H1 (cell line): ENCODE results near the gene KIR2DL4. TPM values are rescaled to one million over a fixed set of nuclear protein-coding genes. Genes with fewer than 3 reads are reported as not detected.

ENCODE experiments used
- CTCF ChIA-PET: fragments of 300-600 bp; sonication (Branson Sonifier 250); formaldehyde crosslinking; loops from one replicate; lab custom pipeline; 2021; ENCODE audit not compliant: partially characterized antibody; lab: Charles Lee
- POLR2A ChIA-PET: fragments of 300-600 bp; sonication (Branson Sonifier 250); formaldehyde crosslinking; loops from one replicate; lab custom pipeline; 2021; ENCODE audit warnings: inconsistent platforms; ENCODE audit not compliant: partially characterized antibody; lab: Charles Lee
- DNase-seq, 2 experiments: peaks; one replicate each; pipeline versions ENCODE4 v3.0.0 to v3.0.0-alpha.2; 2010 to 2022; ENCODE audit warnings: low spot score in 2 of 2, low read depth in 1 of 2, mixed read lengths in 1 of 2
- FAIRE-seq: peaks from 2 replicates; lab custom pipeline; 2011; peaks lifted over from hg19 to GRCh38; lab: Jason Lieb, UNC
- H2AFZ ChIP-seq: 2 replicates; pipeline ENCODE4 v1.8.1; 2012; ENCODE audit warnings: low read length, inconsistent platforms
- H2AK5ac ChIP-seq: 2 replicates; pipeline ENCODE4 v1.6.1; 2013; ENCODE audit warnings: low read depth, low read length
- H2BK120ac ChIP-seq: replicated peaks from 2 replicates; pipeline ENCODE3; 2013; ENCODE audit warnings: low read depth, low read length, inconsistent platforms
- H2BK12ac ChIP-seq: 2 replicates; pipeline ENCODE4 v1.6.1; 2013; ENCODE audit warnings: low read depth, low read length
- H2BK15ac ChIP-seq: 2 replicates; pipeline ENCODE4 v1.6.1; 2013; ENCODE audit warnings: low read length
- H2BK20ac ChIP-seq: 2 replicates; pipeline ENCODE4 v1.6.1; 2013; ENCODE audit warnings: low read length
- H2BK5ac ChIP-seq: 2 replicates; pipeline ENCODE4 v1.6.1; 2013; ENCODE audit warnings: low read depth, low read length
- H3K14ac ChIP-seq: 2 replicates; pipeline ENCODE4 v1.6.1; 2013; ENCODE audit warnings: inconsistent platforms; ENCODE audit not compliant: insufficient read length
- H3K18ac ChIP-seq: 2 replicates; pipeline ENCODE4 v1.6.1; 2013; ENCODE audit warnings: low read length; ENCODE audit errors: extremely low read depth
- H3K23ac ChIP-seq: 2 replicates; pipeline ENCODE4 v1.6.1; 2013; ENCODE audit warnings: inconsistent platforms; ENCODE audit not compliant: insufficient read length
- H3K23me2 ChIP-seq: 2 replicates; pipeline ENCODE4 v1.6.1; 2013; ENCODE audit warnings: low read depth, low read length
- H3K27ac ChIP-seq: 2 replicates; pipeline ENCODE4 v1.6.1; 2011; ENCODE audit warnings: low read depth, low read length, inconsistent platforms
- H3K27me3 ChIP-seq, 4 experiments: replicated peaks in 1 of 4; 1 replicate in 1 of 4; 2 replicates in 3 of 4; pipeline versions ENCODE4 v1.6.1 to v1.8.1; 2011 to 2013; ENCODE audit warnings: low read length in 3 of 4, mild to moderate bottlenecking in 3 of 4, inconsistent platforms in 2 of 4, mixed read lengths in 2 of 4, moderate library complexity in 1 of 4; ENCODE audit not compliant: control insufficient read depth in 3 of 4, insufficient read depth in 3 of 4; ENCODE audit errors: extremely low read depth in 1 of 4
- H3K36me3 ChIP-seq, 4 experiments: 2 replicates each; pipeline versions ENCODE4 v1.6.1 to v1.8.1; 2011 to 2013; ENCODE audit warnings: mild to moderate bottlenecking in 4 of 4, low read length in 3 of 4, moderate library complexity in 2 of 4, control low read depth in 1 of 4, inconsistent platforms in 1 of 4; ENCODE audit not compliant: insufficient read depth in 4 of 4, control insufficient read depth in 2 of 4
- H3K4ac ChIP-seq: replicated peaks from 2 replicates; pipeline ENCODE3; 2013; ENCODE audit warnings: low read length, low read depth, mixed read lengths, inconsistent platforms; ENCODE audit not compliant: insufficient read length
- H3K4me1 ChIP-seq, 4 experiments: replicated peaks in 1 of 4; 1 replicate in 1 of 4; 2 replicates in 3 of 4; pipeline versions ENCODE4 v1.6.1 to v1.8.1; 2011 to 2013; ENCODE audit warnings: low read length in 3 of 4, inconsistent platforms in 2 of 4, mixed read lengths in 1 of 4; ENCODE audit not compliant: insufficient read depth in 4 of 4, control insufficient read depth in 3 of 4
- H3K4me2 ChIP-seq, 2 experiments: 2 replicates each; pipeline versions ENCODE4 v1.6.1 to v1.8.1; 2011 to 2013; ENCODE audit warnings: low read depth in 2 of 2, low read length in 2 of 2, control low read depth in 1 of 2, inconsistent platforms in 1 of 2, mild to moderate bottlenecking in 1 of 2; ENCODE audit not compliant: insufficient read depth in 1 of 2
- H3K4me3 ChIP-seq, 4 experiments: fragments of 200-600, 300-600 bp in 1 of 4; sonication (generic), shearing (Covaris generic), sonication (Bioruptor Twin) in 1 of 4; 2 replicates each; pipeline versions ENCODE4 v1.5.1 to v1.8.1; 2011 to 2016; ENCODE audit warnings: low read length in 4 of 4, low read depth in 3 of 4, control low read depth in 2 of 4, inconsistent platforms in 2 of 4, mild to moderate bottlenecking in 2 of 4, mixed read lengths in 1 of 4, moderate library complexity in 1 of 4; ENCODE audit not compliant: insufficient read depth in 2 of 4; ENCODE audit errors: extremely low read depth in 1 of 4
- H3K56ac ChIP-seq: replicated peaks from 2 replicates; pipeline ENCODE3; 2013; ENCODE audit warnings: low read depth, mild to moderate bottlenecking, mixed read lengths, low read length, inconsistent platforms; ENCODE audit not compliant: insufficient read length
- H3K79me1 ChIP-seq: 2 replicates; pipeline ENCODE4 v1.6.1; 2013; ENCODE audit warnings: low read depth, low read length, control low read depth
- H3K79me2 ChIP-seq, 2 experiments: 2 replicates each; pipeline versions ENCODE4 v1.6.1 to v1.8.1; 2012 to 2013; ENCODE audit warnings: low read length in 2 of 2, mild to moderate bottlenecking in 2 of 2, inconsistent platforms in 1 of 2; ENCODE audit not compliant: insufficient read depth in 2 of 2, control insufficient read depth in 1 of 2
- H3K9ac ChIP-seq, 4 experiments: replicated peaks in 1 of 4; 1 replicate in 1 of 4; 2 replicates in 3 of 4; pipeline versions ENCODE4 v1.6.1 to v1.8.1; 2011 to 2013; ENCODE audit warnings: low read depth in 3 of 4, low read length in 3 of 4, control low read depth in 2 of 4, mild to moderate bottlenecking in 2 of 4, moderate library complexity in 2 of 4, inconsistent platforms in 1 of 4; ENCODE audit errors: extremely low read depth in 1 of 4
- H3K9me3 ChIP-seq, 2 experiments: 2 replicates each; pipeline versions ENCODE4 v1.6.1 to v1.8.1; 2012 to 2013; ENCODE audit warnings: mild to moderate bottlenecking in 2 of 2, moderate library complexity in 2 of 2, control low read depth in 1 of 2, inconsistent platforms in 1 of 2, low read depth in 1 of 2, low read length in 1 of 2, mixed read lengths in 1 of 2; ENCODE audit not compliant: insufficient read depth in 2 of 2
- H4K20me1 ChIP-seq, 2 experiments: replicated peaks in 1 of 2; 2 replicates each; pipeline versions ENCODE3 to v1.8.1; 2011 to 2013; ENCODE audit warnings: inconsistent platforms in 2 of 2, low read length in 2 of 2, mild to moderate bottlenecking in 1 of 2; ENCODE audit not compliant: insufficient read depth in 2 of 2, control insufficient read depth in 1 of 2
- H4K5ac ChIP-seq: 2 replicates; pipeline ENCODE4 v1.6.1; 2013; ENCODE audit warnings: low read length, low read depth, mixed read lengths, inconsistent platforms; ENCODE audit not compliant: insufficient read length
- H4K8ac ChIP-seq: 2 replicates; pipeline ENCODE4 v1.8.0; 2013; ENCODE audit warnings: mild to moderate bottlenecking, moderate library complexity, low read length, inconsistent platforms; ENCODE audit not compliant: insufficient read depth; ENCODE audit errors: extremely low read depth
- H4K91ac ChIP-seq: replicated peaks from 2 replicates; pipeline ENCODE3; 2013; ENCODE audit warnings: low read length, mixed read lengths, inconsistent platforms; ENCODE audit not compliant: insufficient read length
- ATF2 ChIP-seq: IDR thresholded peaks from 2 replicates; pipeline ENCODE4 v1.6.1; 2012; ENCODE audit warnings: low read length, inconsistent platforms
- BACH1 ChIP-seq: IDR thresholded peaks from 2 replicates; pipeline ENCODE4 v1.6.1; 2012; ENCODE audit warnings: low read length, improper control_type of control experiment
- BCL11A ChIP-seq, 2 experiments: IDR thresholded peaks; one replicate each; pipeline ENCODE4 v1.6.1; 2011; ENCODE audit warnings: low read depth in 2 of 2, low read length in 2 of 2, mild to moderate bottlenecking in 2 of 2
- HDAC2 ChIP-seq, 2 experiments: fragments of 300-600 bp in 1 of 2; sonication (generic) in 1 of 2; IDR thresholded peaks; 2 replicates each; pipeline ENCODE4 v1.6.1; 2011 to 2012; ENCODE audit warnings: low read depth in 2 of 2, low read length in 2 of 2, mild to moderate bottlenecking in 2 of 2, moderate library complexity in 2 of 2, borderline replicate concordance in 1 of 2, inconsistent platforms in 1 of 2
- JUN ChIP-seq: IDR thresholded peaks from 2 replicates; pipeline ENCODE4 v1.6.1; 2011; ENCODE audit warnings: low read depth, mild to moderate bottlenecking, improper control_type of control experiment, low read length
- KDM5A ChIP-seq: fragments of 200-600 bp; IDR thresholded peaks from 2 replicates; pipeline ENCODE4 v1.7.1; 2012; ENCODE audit warnings: mild to moderate bottlenecking, low read length, inconsistent platforms, mixed read lengths
- MAFK ChIP-seq: IDR thresholded peaks from 2 replicates; pipeline ENCODE4 v1.6.1; 2012; ENCODE audit warnings: low read depth, mild to moderate bottlenecking, improper control_type of control experiment, low read length
- NANOG ChIP-seq: IDR thresholded peaks from 2 replicates; pipeline ENCODE4 v1.6.1; 2011; ENCODE audit warnings: low read length, low read depth, mild to moderate bottlenecking, inconsistent platforms; ENCODE audit not compliant: insufficient read depth, poor library complexity, severe bottlenecking
- SIX5 ChIP-seq: IDR thresholded peaks from 2 replicates; pipeline ENCODE4 v1.6.1; 2011; ENCODE audit warnings: mild to moderate bottlenecking, low read depth, low read length
- SP1 ChIP-seq: IDR thresholded peaks from 2 replicates; pipeline ENCODE4 v1.6.1; 2011; ENCODE audit warnings: low read depth, low read length
- ZNF274 ChIP-seq: IDR thresholded peaks from 2 replicates; pipeline ENCODE4 v1.7.0; 2012; ENCODE audit warnings: low read length, borderline replicate concordance; ENCODE audit errors: extremely low read depth
- WGBS, 2 experiments: shearing (Covaris generic) in 1 of 2; methylation state at CpG; one replicate each; pipeline versions ENCODE4 v1.1.6 to v1.1.7; 2013 to 2015; ENCODE audit warnings: low lambda C conversion rate in 2 of 2, mixed read lengths in 2 of 2, inconsistent platforms in 1 of 2, low coverage in 1 of 2, missing lambda C conversion rate in 1 of 2; ENCODE audit not compliant: insufficient replicate concordance in 2 of 2, insufficient coverage in 1 of 2, insufficient read length in 1 of 2; ENCODE audit errors: extremely low coverage in 1 of 2, missing lambda C conversion rate in 1 of 2; 5-methylcytosine and 5-hydroxymethylcytosine counted together
- long read RNA-seq, 2 experiments: library from RNA in 1 of 2; library from capped mRNA in 1 of 2; stranded (forward); transcript quantifications; one replicate each; pipeline ENCODE4 v2.0.0, GENCODE V29; 2021; ENCODE audit warnings: inconsistent platforms in 1 of 2
- polyA minus RNA-seq, 3 experiments: library from RNA; depleted of rRNA, polyadenylated mRNA; stranded (reverse); fragments of >200 nt; gene quantifications; 1 replicate in 2 of 3; 2 replicates in 1 of 3; pipeline ENCODE4 v1.2.3, GENCODE V29; 2011
- polyA plus RNA-seq, 7 experiments: library from polyadenylated mRNA; depleted of rRNA in 3 of 7; stranded (reverse) in 5 of 7; unstranded in 2 of 7; fragments of >200 nt in 5 of 7; fragments of 200-250 nt in 2 of 7; gene quantifications; 1 replicate in 5 of 7; 2 replicates in 1 of 7; 4 replicates in 1 of 7; pipeline versions ENCODE4 v1.2.1 to v1.2.3, GENCODE V29; 2011 to 2013; ENCODE audit warnings: missing spikeins in 2 of 7, mixed read lengths in 2 of 7
- total RNA-seq: library from RNA; stranded (reverse); fragmentation: NEBNext Ultra II Directional; extraction: Animal tissue kit (Norgen Biotek cat#: 25700); gene quantifications from 2 replicates; pipeline ENCODE4 v1.2.1, GENCODE V29; 2021

KIR2DL4 gene
- not detected in 2 replicates for total RNA-seq
- not detected in 2 replicates for polyA plus RNA-seq (2011; rRNA removed)
- polyA plus RNA-seq (2011; cell fraction: cytosol; rRNA removed), result not detected
- polyA plus RNA-seq (2011; cell fraction: nucleus; rRNA removed), result not detected
- polyA plus RNA-seq (2012, experiment 1 of 2), result not detected in 4 replicates
- not detected for polyA plus RNA-seq (2012, experiment 2 of 2)
- not detected for polyA plus RNA-seq (2013, experiment 1 of 2)
- polyA plus RNA-seq (2013, experiment 2 of 2), result not detected
- not detected in 2 replicates for polyA minus RNA-seq (2011; rRNA and poly(A)+ RNA removed)
- polyA minus RNA-seq (2011; cell fraction: cytosol; rRNA and poly(A)+ RNA removed), result not detected
- not detected for polyA minus RNA-seq (2011; cell fraction: nucleus; rRNA and poly(A)+ RNA removed)
- long read RNA-seq, experiment 1, result 0 reads
- long read RNA-seq, experiment 2, result 0 reads

GRCh38 chr19:54803410-54803809 lies at the start of gene KIR2DL4:
KIR2DL4 (plus strand) TSS chr19:54803610; CDS start chr19:54803652, 42 bp downstream.
- ChIA-PET POLR2A (no interaction called here), CTCF (no interaction called here)
- H3K4ac ChIP-seq, result no peak within 1 kb of the TSS
- 82% methylated on average over 10 of the region's 10 CpGs; no CpG with 5 or more reads in 1 of the 2 experiments for WGBS, 2 experiments
- H3K23ac ChIP-seq, result no peak within 1 kb of the TSS
- no peaks in the 10 kb centered on the region for H4K20me1 ChIP-seq
- H3K4me3 ChIP-seq, result no peak within 1 kb of the TSS
- TF ChIP-seq KDM5A (no peak), BCL11A (IDR thresholded peaks at IDR 0.05; ENCODE audit: low read depth in 2 of 2, low read length in 2 of 2) (no peak), SIX5 (no peak), HDAC2 (IDR thresholded peaks at IDR 0.05; ENCODE audit: borderline replicate concordance in 1 of 2, low read depth in 2 of 2, low read length in 2 of 2) (no peak), NANOG (no peak), ATF2 (no peak), JUN (no peak), BACH1 (no peak), SP1 (no peak), ZNF274 (no peak), MAFK (no peak)
- H4K91ac ChIP-seq, result no peak within 1 kb of the TSS
- H3K79me1 ChIP-seq, result no peaks in the 10 kb centered on the region
- H3K4me2 ChIP-seq, result no peak within 1 kb of the TSS
- H3K4me1 ChIP-seq, result no peaks in the 10 kb centered on the region
- H3K9me3 ChIP-seq, result peaks cover 65 to 70% of the 10 kb centered on the region in 2 experiments
- no peak for FAIRE-seq
- no peaks in the 10 kb centered on the region for H3K27me3 ChIP-seq
- H3K9ac ChIP-seq, result no peak within 1 kb of the TSS
- no peaks in the 10 kb centered on the region for H3K79me2 ChIP-seq
- no peak within 1 kb of the TSS for H3K27ac ChIP-seq
- no peak within 1 kb of the TSS for H2AFZ ChIP-seq
- DNase-seq, result no peak
- H2BK20ac ChIP-seq, result no peak within 1 kb of the TSS
- H2BK12ac ChIP-seq, result no peak within 1 kb of the TSS
- no peak within 1 kb of the TSS for H4K8ac ChIP-seq
- no peak within 1 kb of the TSS for H4K5ac ChIP-seq
- H3K14ac ChIP-seq, result no peak within 1 kb of the TSS
- H3K18ac ChIP-seq, result no peak within 1 kb of the TSS
- H3K23me2 ChIP-seq, result no peaks in the 10 kb centered on the region
- no peak within 1 kb of the TSS for H3K56ac ChIP-seq
- H2BK5ac ChIP-seq, result no peak within 1 kb of the TSS
- H2BK120ac ChIP-seq, result no peak within 1 kb of the TSS
- no peaks in the 10 kb centered on the region; a peak in 1 of 8 replicates for H3K36me3 ChIP-seq
- H2AK5ac ChIP-seq, result no peak within 1 kb of the TSS
- no peak within 1 kb of the TSS for H2BK15ac ChIP-seq
